ENCODE results near the gene CCDC146.

Gene CCDC146

DNA sequence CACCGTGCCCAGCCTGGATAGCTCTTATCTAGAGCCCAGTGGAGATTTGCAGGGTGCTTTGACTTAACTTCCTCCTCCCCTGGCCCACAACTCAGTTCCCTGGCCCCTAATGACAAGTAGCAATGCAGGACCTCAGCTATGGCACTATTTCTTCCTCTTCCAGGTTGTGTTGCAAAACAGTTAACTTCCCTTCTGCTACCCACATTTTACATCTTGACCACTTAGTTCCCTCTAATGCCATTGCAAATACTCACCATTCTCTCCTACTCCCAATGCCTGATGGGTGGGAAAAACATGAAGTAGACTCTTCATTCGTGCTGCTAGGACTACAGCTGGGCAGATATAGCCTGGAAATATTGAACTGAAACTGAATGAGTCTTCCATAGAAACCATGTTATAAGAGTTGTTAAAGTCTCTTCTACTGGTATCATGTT lies 116.3 kb downstream of the CCDC146 start:
- TF ChIP-seq TAF1 (IDR thresholded peaks at IDR 0.05; ENCODE audit: borderline replicate concordance, insufficient read depth, low read length) (no peak), FOXP2 (optimal IDR thresholded peaks at IDR 0.05; ENCODE audit: borderline replicate concordance, extremely low read depth, extremely low read length, insufficient read depth) (no peak), SIN3A (IDR thresholded peaks at IDR 0.05; ENCODE audit: borderline replicate concordance, insufficient read depth, low read length) (no peak)
- TF ChIP-seq, protein P1, sequence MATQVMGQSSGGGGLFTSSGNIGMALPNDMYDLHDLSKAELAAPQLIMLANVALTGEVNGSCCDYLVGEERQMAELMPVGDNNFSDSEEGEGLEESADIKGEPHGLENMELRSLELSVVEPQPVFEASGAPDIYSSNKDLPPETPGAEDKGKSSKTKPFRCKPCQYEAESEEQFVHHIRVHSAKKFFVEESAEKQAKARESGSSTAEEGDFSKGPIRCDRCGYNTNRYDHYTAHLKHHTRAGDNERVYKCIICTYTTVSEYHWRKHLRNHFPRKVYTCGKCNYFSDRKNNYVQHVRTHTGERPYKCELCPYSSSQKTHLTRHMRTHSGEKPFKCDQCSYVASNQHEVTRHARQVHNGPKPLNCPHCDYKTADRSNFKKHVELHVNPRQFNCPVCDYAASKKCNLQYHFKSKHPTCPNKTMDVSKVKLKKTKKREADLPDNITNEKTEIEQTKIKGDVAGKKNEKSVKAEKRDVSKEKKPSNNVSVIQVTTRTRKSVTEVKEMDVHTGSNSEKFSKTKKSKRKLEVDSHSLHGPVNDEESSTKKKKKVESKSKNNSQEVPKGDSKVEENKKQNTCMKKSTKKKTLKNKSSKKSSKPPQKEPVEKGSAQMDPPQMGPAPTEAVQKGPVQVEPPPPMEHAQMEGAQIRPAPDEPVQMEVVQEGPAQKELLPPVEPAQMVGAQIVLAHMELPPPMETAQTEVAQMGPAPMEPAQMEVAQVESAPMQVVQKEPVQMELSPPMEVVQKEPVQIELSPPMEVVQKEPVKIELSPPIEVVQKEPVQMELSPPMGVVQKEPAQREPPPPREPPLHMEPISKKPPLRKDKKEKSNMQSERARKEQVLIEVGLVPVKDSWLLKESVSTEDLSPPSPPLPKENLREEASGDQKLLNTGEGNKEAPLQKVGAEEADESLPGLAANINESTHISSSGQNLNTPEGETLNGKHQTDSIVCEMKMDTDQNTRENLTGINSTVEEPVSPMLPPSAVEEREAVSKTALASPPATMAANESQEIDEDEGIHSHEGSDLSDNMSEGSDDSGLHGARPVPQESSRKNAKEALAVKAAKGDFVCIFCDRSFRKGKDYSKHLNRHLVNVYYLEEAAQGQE (IDR thresholded peaks at IDR 0.05; ENCODE audit: insufficient read depth in 1 of 2, low read depth in 2 of 2, low read length in 2 of 2): no peak

GRCh38 chr7:77239471-77239870 lies 117.1 kb downstream of the CCDC146 start:
- no peak for TF ChIP-seq FOXP2 (optimal IDR thresholded peaks at IDR 0.05; ENCODE audit: borderline replicate concordance, extremely low read depth, extremely low read length, insufficient read depth)
- TF ChIP-seq POLR2AphosphoS5 (IDR thresholded peaks at IDR 0.05; ENCODE audit: low read depth, low read length): no peak
- TF ChIP-seq, protein P1 (IDR thresholded peaks at IDR 0.05; ENCODE audit: insufficient read depth in 1 of 2, low read depth in 2 of 2, low read length in 2 of 2): no peak
- no peak for TF ChIP-seq TAF1 (IDR thresholded peaks at IDR 0.05; ENCODE audit: borderline replicate concordance, insufficient read depth, low read length)

DNA sequence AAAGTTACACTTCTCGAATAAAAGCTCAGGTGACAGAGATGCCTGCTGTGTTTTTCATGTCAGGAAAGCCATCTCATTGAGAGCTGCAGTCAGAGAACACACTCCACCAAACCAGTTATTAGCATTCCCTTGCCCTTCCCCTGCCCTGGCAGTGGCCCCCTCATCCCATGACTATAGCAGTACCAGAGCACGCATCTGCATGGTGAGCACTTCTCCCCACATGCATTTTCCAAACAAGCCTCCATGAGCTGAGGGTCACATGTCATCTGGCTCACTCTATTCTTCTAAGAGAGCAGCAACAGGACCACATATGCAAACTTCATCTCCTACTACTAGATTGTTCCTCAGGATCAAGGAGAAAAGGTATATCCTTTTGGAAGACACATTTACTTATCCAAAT lies 119.7 kb downstream of the CCDC146 start:
- TF ChIP-seq, protein P1 (IDR thresholded peaks at IDR 0.05; ENCODE audit: insufficient read depth in 1 of 2, low read depth in 2 of 2, low read length in 2 of 2): no peak
- TF ChIP-seq POLR2AphosphoS5 (IDR thresholded peaks at IDR 0.05; ENCODE audit: low read depth, low read length): no peak
- TF ChIP-seq SIN3A (IDR thresholded peaks at IDR 0.05; ENCODE audit: borderline replicate concordance, insufficient read depth, low read length): no peak
- no peak for TF ChIP-seq TAF1 (IDR thresholded peaks at IDR 0.05; ENCODE audit: borderline replicate concordance, insufficient read depth, low read length)
- TF ChIP-seq FOXP2 (optimal IDR thresholded peaks at IDR 0.05; ENCODE audit: borderline replicate concordance, extremely low read depth, extremely low read length, insufficient read depth): no peak

DNA sequence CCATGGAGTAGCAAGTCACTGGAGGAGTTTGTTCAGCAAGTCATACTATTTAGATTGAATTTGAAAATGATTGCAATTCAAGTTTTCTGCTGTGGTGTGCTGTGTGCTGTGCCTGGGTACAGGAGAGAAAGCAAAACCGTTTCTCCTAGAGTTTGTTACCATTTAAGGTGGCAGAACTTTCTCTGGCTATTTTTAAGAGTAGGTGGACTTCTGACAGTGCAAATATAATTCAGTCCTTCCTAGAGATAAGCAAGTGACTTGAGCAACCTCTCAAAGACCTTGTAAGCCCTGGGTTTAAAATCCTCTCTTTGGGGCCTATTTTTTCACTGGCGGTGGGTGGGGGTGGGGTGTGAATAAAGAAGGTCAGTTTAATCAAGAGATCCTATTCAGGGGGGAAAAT lies 120.1 kb downstream of the CCDC146 start:
- no peak for TF ChIP-seq TAF1 (IDR thresholded peaks at IDR 0.05; ENCODE audit: borderline replicate concordance, insufficient read depth, low read length)
- TF ChIP-seq, protein P1 (IDR thresholded peaks at IDR 0.05; ENCODE audit: insufficient read depth in 1 of 2, low read depth in 2 of 2, low read length in 2 of 2): no peak
- TF ChIP-seq SIN3A (IDR thresholded peaks at IDR 0.05; ENCODE audit: borderline replicate concordance, insufficient read depth, low read length): no peak
- TF ChIP-seq POLR2AphosphoS5 (IDR thresholded peaks at IDR 0.05; ENCODE audit: low read depth, low read length): no peak
- no peak for TF ChIP-seq FOXP2 (optimal IDR thresholded peaks at IDR 0.05; ENCODE audit: borderline replicate concordance, extremely low read depth, extremely low read length, insufficient read depth)
